HepG2 (cell line): Measurements from ENCODE around the gene MCFD2. TPM values are rescaled to one million over a fixed set of nuclear protein-coding genes. Genes with fewer than 3 reads are reported as not detected.

Experiments
- BORCS8-MEF2B ChIP-seq: sonication (generic); formaldehyde crosslinking; IDR thresholded peaks from 2 replicates; pipeline ENCODE4 v1.8.0; 2022; ENCODE audit warnings: mild to moderate bottlenecking, missing genetic modification reagents
- CHD2 ChIP-seq: IDR thresholded peaks from 2 replicates; pipeline ENCODE4 v1.6.1; 2011; ENCODE audit warnings: low read depth, low read length, improper control_type of control experiment
- FOXJ3 ChIP-seq: sonication (generic); formaldehyde crosslinking; IDR thresholded peaks from 2 replicates; pipeline ENCODE4 v1.4.0; 2020; ENCODE audit warnings: missing genetic modification reagents, mild to moderate bottlenecking, borderline replicate concordance
- HMGXB4 ChIP-seq, 2 experiments: sonication (generic) in 1 of 2; formaldehyde crosslinking in 1 of 2; IDR thresholded peaks; 2 replicates each; pipeline versions ENCODE4 v1.4.0 to v1.6.1; 2018 to 2020; ENCODE audit warnings: missing genetic modification reagents in 2 of 2, borderline replicate concordance in 1 of 2, low read depth in 1 of 2, mild to moderate bottlenecking in 1 of 2, missing biosample characterization in 1 of 2
- ISX ChIP-seq: sonication (generic); formaldehyde crosslinking; conservative IDR thresholded peaks from 2 replicates; pipeline ENCODE4 v1.5.0; 2020; ENCODE audit warnings: missing genetic modification reagents
- KDM5A ChIP-seq: fragments of 200-600 bp; sonication (generic); IDR thresholded peaks from 2 replicates; pipeline ENCODE4 v1.7.0; 2018; ENCODE audit warnings: antibody characterized with exemption, mild to moderate bottlenecking, low read length, borderline replicate concordance
- MAFG ChIP-seq: sonication (generic); formaldehyde crosslinking; IDR thresholded peaks from 2 replicates; pipeline ENCODE4 v1.5.1; 2020; ENCODE audit warnings: mild to moderate bottlenecking, missing genetic modification reagents
- NR2F1 ChIP-seq, 2 experiments: fragments of 450-650 bp in 1 of 2; formaldehyde crosslinking in 1 of 2; IDR thresholded peaks; 2 replicates each; pipeline versions ENCODE4 v1.5.0 to v1.6.1; 2016 to 2020; ENCODE audit warnings: mild to moderate bottlenecking in 1 of 2, missing compliant biosample characterization in 1 of 2, missing genetic modification reagents in 1 of 2, moderate library complexity in 1 of 2
- POLR2A ChIP-seq, 2 experiments: IDR thresholded peaks; 2 replicates each; pipeline ENCODE4 v1.6.1; 2011; ENCODE audit warnings: low read depth in 2 of 2, low read length in 2 of 2, mild to moderate bottlenecking in 1 of 2, moderate library complexity in 1 of 2; ENCODE audit not compliant: insufficient read depth in 1 of 2
- RFXANK ChIP-seq: IDR thresholded peaks from 2 replicates; pipeline ENCODE4 v1.6.1; 2016
- TAF1 ChIP-seq: sonication (generic); formaldehyde crosslinking; IDR thresholded peaks from 2 replicates; pipeline ENCODE4 v1.4.0; 2020; ENCODE audit warnings: missing genetic modification reagents
- ZNF281 ChIP-seq: sonication (generic); formaldehyde crosslinking; IDR thresholded peaks from 2 replicates; pipeline ENCODE4 v1.4.0; 2020; ENCODE audit warnings: missing genetic modification reagents, borderline replicate concordance
- ZNF33A ChIP-seq: sonication (generic); formaldehyde crosslinking; IDR thresholded peaks from 2 replicates; pipeline ENCODE4 v1.5.1; 2020; ENCODE audit warnings: missing genetic modification reagents, mild to moderate bottlenecking, moderate library complexity, borderline replicate concordance
- ZNF530 ChIP-seq: sonication (generic); formaldehyde crosslinking; IDR thresholded peaks from 2 replicates; pipeline ENCODE4 v1.5.0; 2020; ENCODE audit warnings: low read depth, mild to moderate bottlenecking, missing genetic modification reagents
- ZNF691 ChIP-seq: sonication (generic); formaldehyde crosslinking; IDR thresholded peaks from 2 replicates; pipeline ENCODE4 v1.4.0; 2020; ENCODE audit warnings: missing genetic modification reagents, low read depth, mild to moderate bottlenecking, borderline replicate concordance
- ZNF761 ChIP-seq: sonication (generic); formaldehyde crosslinking; conservative IDR thresholded peaks from 2 replicates; pipeline ENCODE4 v1.4.0; 2020; ENCODE audit warnings: mild to moderate bottlenecking, missing genetic modification reagents
- ZNF766 ChIP-seq: sonication (generic); formaldehyde crosslinking; IDR thresholded peaks from 2 replicates; pipeline ENCODE4 v1.5.0; 2020; ENCODE audit warnings: missing genetic modification reagents, borderline replicate concordance
- polyA plus RNA-seq, 8 experiments: library from polyadenylated mRNA; depleted of rRNA in 3 of 8; stranded (reverse) in 7 of 8; unstranded in 1 of 8; fragments of >200 nt; fragmentation: Illumina TruSeq in 4 of 8; extraction: Trizol in 4 of 8; gene quantifications; 2 replicates each; pipeline versions ENCODE4 v1.2.1 to v1.2.3, GENCODE V29; 2011 to 2016; ENCODE audit warnings: low read depth in 4 of 8, missing spikeins in 1 of 8, mixed read lengths in 1 of 8; ENCODE audit not compliant: insufficient read depth in 1 of 8
- total RNA-seq, 5 experiments: library from RNA; depleted of rRNA; stranded (reverse); fragments of >200 nt; fragmentation: Illumina TruSeq; extraction: Trizol; gene quantifications; 2 replicates each; pipeline ENCODE4 v1.2.3, GENCODE V29; 2016; ENCODE audit warnings: low read depth in 1 of 5
- TF ChIP-seq, protein P1 (sequence below): sonication (generic); formaldehyde crosslinking; IDR thresholded peaks from 2 replicates; pipeline ENCODE4 v1.9.0; 2021; ENCODE audit warnings: missing genetic modification reagents, borderline replicate concordance
- TF ChIP-seq, protein P2 (sequence below): sonication (generic); formaldehyde crosslinking; IDR thresholded peaks from 2 replicates; pipeline ENCODE4 v1.4.0; 2020; ENCODE audit warnings: missing genetic modification reagents

The MCFD2 gene
- total and polyA plus RNA-seq, 2 of the 13 experiments (the other 11 are each of a cell fraction or from before 2014, with no cell fraction given) = 183 to 232 TPM

GRCh38 chr2:46915281-46915810, at the start of gene MCFD2 (continued):
- TF ChIP-seq, protein P1, sequence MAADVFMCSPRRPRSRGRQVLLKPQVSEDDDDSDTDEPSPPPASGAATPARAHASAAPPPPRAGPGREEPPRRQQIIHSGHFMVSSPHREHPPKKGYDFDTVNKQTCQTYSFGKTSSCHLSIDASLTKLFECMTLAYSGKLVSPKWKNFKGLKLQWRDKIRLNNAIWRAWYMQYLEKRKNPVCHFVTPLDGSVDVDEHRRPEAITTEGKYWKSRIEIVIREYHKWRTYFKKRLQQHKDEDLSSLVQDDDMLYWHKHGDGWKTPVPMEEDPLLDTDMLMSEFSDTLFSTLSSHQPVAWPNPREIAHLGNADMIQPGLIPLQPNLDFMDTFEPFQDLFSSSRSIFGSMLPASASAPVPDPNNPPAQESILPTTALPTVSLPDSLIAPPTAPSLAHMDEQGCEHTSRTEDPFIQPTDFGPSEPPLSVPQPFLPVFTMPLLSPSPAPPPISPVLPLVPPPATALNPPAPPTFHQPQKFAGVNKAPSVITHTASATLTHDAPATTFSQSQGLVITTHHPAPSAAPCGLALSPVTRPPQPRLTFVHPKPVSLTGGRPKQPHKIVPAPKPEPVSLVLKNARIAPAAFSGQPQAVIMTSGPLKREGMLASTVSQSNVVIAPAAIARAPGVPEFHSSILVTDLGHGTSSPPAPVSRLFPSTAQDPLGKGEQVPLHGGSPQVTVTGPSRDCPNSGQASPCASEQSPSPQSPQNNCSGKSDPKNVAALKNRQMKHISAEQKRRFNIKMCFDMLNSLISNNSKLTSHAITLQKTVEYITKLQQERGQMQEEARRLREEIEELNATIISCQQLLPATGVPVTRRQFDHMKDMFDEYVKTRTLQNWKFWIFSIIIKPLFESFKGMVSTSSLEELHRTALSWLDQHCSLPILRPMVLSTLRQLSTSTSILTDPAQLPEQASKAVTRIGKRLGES = no peak
- no peak for TF ChIP-seq ZNF281 (CRISPR knock-in tag)
- TF ChIP-seq FOXJ3 = peak; percentile 14; the same call in 1 of the 2 replicates
- peak in 1 of 2 experiments; percentile 52; a peak in 1 of 4 replicates for TF ChIP-seq POLR2A (IDR thresholded peaks at IDR 0.05; ENCODE audit: insufficient read depth in 1 of 2, low read depth in 2 of 2, low read length in 2 of 2)
- 0 out of 2 replicates have a peak, but pooled peaks have one; percentile 7 for TF ChIP-seq BORCS8-MEF2B (CRISPR knock-in tag)
- peak in 1 of 2 experiments; percentile 51; a peak in 2 of 4 replicates for TF ChIP-seq HMGXB4 (CRISPR knock-in tag; IDR thresholded peaks at IDR 0.05; ENCODE audit: borderline replicate concordance in 1 of 2, low read depth in 1 of 2)
- no peak for TF ChIP-seq KDM5A
- TF ChIP-seq ZNF530 = 0 out of 2 replicates have a peak, but pooled peaks have one; percentile 23
- no peak for TF ChIP-seq CHD2
- TF ChIP-seq MAFG (CRISPR knock-in tag) = no peak
- 0 out of 2 replicates have a peak, but pooled peaks have one; percentile 21 for TF ChIP-seq ISX (CRISPR knock-in tag)
- TF ChIP-seq TAF1 = no peak; the same call in 1 of the 2 replicates
- TF ChIP-seq RFXANK (CRISPR knock-in tag) = peak; percentile 15; the same call in 1 of the 2 replicates
- TF ChIP-seq NR2F1 (CRISPR knock-in tag; IDR thresholded peaks at IDR 0.05) = 0 out of 4 replicates have a peak, but pooled peaks of 1 of the 2 experiments have one; percentile 20
- TF ChIP-seq, protein P2, sequence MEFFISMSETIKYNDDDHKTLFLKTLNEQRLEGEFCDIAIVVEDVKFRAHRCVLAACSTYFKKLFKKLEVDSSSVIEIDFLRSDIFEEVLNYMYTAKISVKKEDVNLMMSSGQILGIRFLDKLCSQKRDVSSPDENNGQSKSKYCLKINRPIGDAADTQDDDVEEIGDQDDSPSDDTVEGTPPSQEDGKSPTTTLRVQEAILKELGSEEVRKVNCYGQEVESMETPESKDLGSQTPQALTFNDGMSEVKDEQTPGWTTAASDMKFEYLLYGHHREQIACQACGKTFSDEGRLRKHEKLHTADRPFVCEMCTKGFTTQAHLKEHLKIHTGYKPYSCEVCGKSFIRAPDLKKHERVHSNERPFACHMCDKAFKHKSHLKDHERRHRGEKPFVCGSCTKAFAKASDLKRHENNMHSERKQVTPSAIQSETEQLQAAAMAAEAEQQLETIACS = 0 out of 2 replicates have a peak, but pooled peaks have one; percentile 3
- TF ChIP-seq ZNF691 (CRISPR knock-in tag) = peak; percentile 44
- peak; percentile 35; the same call in 1 of the 2 replicates for TF ChIP-seq ZNF761 (CRISPR knock-in tag)
- no peak for TF ChIP-seq ZNF33A (CRISPR knock-in tag)
- TF ChIP-seq ZNF766 = 0 out of 2 replicates have a peak, but pooled peaks have one; percentile 38
